ENCODE results near the gene EEIG2. TPM values are rescaled to one million over a fixed set of nuclear protein-coding genes. Genes with fewer than 3 reads are reported as not detected.

EEIG2 gene
- total RNA-seq, 4 donors from 2014 or later: 1.3 to 55.4 (median 13.1) TPM

DNA sequence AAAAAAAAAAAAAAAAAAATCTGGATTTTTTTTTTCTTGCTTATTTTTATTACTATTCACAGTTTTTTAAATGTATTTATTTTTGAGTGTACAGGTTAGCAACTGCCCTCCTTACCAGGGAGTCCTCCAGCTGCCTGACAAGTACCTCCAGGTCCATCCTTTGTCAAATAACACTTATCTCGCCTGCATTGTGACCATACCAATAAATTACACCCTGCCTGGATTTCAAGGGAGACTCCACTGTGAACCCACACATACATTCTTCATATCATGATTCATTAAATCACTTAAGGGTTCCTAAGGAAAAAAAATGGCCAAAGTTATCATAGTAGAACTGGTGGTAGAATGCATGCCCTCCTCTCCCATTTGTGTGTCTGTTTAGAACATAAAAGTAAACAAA is 38.4 kb downstream of the EEIG2 start:
- no peak for TF ChIP-seq POLR2A (IDR thresholded peaks at IDR 0.05)
- TF ChIP-seq, protein P1, sequence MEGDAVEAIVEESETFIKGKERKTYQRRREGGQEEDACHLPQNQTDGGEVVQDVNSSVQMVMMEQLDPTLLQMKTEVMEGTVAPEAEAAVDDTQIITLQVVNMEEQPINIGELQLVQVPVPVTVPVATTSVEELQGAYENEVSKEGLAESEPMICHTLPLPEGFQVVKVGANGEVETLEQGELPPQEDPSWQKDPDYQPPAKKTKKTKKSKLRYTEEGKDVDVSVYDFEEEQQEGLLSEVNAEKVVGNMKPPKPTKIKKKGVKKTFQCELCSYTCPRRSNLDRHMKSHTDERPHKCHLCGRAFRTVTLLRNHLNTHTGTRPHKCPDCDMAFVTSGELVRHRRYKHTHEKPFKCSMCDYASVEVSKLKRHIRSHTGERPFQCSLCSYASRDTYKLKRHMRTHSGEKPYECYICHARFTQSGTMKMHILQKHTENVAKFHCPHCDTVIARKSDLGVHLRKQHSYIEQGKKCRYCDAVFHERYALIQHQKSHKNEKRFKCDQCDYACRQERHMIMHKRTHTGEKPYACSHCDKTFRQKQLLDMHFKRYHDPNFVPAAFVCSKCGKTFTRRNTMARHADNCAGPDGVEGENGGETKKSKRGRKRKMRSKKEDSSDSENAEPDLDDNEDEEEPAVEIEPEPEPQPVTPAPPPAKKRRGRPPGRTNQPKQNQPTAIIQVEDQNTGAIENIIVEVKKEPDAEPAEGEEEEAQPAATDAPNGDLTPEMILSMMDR (IDR thresholded peaks at IDR 0.05): no peak
- Histone ChIP-seq H3K4me1 (no peaks in the 10 kb centered on the region), H3K27me3 (no peaks in the 10 kb centered on the region), H3K4me3 (no peak overlapping the region), H3K27ac (no peak overlapping the region), H3K9me3 (no peaks in the 10 kb centered on the region), H3K36me3 (no peaks in the 10 kb centered on the region)
- intact Hi-C loops (cut with DNase I; ENCODE audit: low total_unique reads): no loop called here
- no peak for DNase-seq

DNA sequence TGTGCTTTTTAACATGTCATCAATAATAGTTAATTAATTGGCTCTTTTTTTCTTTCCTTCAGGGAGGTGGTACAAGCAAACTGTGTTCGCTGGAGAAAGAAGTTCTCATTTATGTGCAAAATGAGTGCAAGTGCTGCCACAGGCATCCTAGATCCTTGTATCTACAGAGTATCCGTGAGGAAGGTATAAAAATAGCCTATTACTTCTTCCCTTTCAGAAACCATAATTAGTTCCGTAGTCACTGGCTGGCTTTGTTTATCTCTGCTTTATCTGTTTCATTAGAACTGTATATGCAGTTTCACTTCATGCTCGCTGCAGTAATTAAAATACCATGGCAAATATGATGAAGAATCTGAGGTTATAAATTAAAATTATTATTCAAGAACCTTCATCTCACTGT is 40.6 kb downstream of the EEIG2 start:
- Histone ChIP-seq H3K9me3 (no peaks in the 10 kb centered on the region), H3K4me1 (no peaks in the 10 kb centered on the region), H3K36me3 (no peaks in the 10 kb centered on the region), H3K4me3 (no peak overlapping the region), H3K27ac (no peak overlapping the region), H3K27me3 (no peaks in the 10 kb centered on the region)
- DNase-seq: no peak
- no peak for TF ChIP-seq POLR2A (IDR thresholded peaks at IDR 0.05)
- TF ChIP-seq, protein P1 (IDR thresholded peaks at IDR 0.05): no peak
- intact Hi-C loops (cut with DNase I; ENCODE audit: low total_unique reads): no loop called here

DNA sequence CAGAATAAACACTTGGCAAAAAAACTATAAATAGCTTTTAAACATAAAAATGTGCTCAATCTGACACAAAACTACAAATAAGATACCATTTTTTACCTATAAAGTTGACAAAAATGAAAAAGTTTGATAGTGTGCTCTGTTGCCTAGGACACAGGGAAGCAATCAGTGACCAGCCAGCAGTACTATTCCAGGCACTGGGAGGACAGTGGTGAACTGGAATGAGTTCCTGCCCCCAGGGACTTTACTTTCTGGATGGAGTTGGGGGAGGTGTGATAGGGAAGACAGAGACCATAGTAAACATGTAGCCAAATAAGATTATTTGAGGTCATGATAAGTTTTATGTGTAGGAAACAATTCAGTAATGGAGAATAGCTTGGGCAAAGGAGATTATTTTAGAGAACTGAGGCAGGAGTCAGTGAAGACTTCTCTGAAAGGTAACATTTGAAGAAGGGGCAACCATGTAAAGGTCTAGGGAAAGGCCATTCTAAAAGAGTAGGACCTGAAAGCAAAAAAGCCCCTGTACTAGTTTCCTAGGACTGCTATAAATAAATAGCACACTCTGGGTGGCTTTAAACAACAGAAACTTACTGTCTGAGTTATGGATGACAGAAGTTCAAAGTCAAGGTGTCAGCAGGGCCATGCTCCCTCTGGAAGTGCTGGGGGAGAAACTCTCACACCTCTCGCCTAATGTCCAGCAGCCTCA is 42.0 kb downstream of the EEIG2 start:
- Histone ChIP-seq H3K27me3 (no peaks in the 10 kb centered on the region), H3K4me3 (no peak overlapping the region), H3K27ac (no peak overlapping the region), H3K36me3 (no peaks in the 10 kb centered on the region), H3K9me3 (no peaks in the 10 kb centered on the region), H3K4me1 (no peaks in the 10 kb centered on the region)
- intact Hi-C loops (cut with DNase I; ENCODE audit: low total_unique reads): no loop called here
- DNase-seq: no peak
- TF ChIP-seq, protein P1 (IDR thresholded peaks at IDR 0.05): no peak

DNA sequence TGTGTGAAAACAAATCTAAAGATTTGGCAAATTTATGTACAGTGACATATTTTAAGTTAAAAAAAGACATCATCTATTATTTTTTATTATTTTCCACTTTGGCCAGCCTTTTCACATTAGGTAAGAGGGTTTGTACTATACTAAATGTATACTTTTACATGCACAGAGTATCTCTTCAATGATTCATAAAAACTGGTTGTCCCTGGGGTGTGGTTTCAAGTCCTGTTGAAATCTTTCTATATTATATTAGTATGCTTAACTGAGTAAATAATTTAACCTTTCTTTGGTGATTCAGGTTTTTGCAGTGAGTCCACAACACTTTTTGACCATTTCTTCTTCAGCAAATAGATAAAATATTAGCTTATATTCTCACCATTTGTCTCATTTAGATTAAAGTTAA is 45.7 kb downstream of the EEIG2 start:
- Histone ChIP-seq H3K4me3 (no peak overlapping the region), H3K4me1 (no peaks in the 10 kb centered on the region), H3K36me3 (no peaks in the 10 kb centered on the region), H3K27me3 (no peaks in the 10 kb centered on the region), H3K9me3 (no peaks in the 10 kb centered on the region), H3K27ac (no peak overlapping the region)
- TF ChIP-seq, protein P1 (IDR thresholded peaks at IDR 0.05): no peak
- TF ChIP-seq POLR2A (IDR thresholded peaks at IDR 0.05): no peak
- intact Hi-C loops (cut with DNase I; ENCODE audit: low total_unique reads): no loop called here
- no peak for DNase-seq

DNA sequence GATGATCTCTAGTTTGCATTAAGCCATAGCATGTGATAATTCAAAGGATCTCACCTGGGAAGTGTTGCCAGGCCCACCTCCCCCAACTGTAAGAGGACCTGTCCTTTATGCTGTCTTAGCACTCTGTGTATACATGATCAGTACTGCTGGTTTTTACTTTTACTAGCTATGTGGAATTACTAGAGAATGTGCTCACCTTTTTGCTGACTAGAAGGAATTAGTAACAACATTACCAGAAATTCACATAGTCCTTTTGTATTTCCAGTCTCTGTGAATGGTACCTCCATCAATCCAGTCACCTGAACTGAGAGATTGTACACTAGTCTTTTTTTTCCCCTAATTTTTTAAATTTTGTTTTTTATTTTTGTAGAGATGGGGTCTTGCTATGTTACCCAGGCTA is 46.6 kb downstream of the EEIG2 start:
- no peaks in the 10 kb centered on the region for H3K9me3 ChIP-seq
- no peak overlapping the region for H3K4me3 ChIP-seq
- H3K36me3 ChIP-seq: no peaks in the 10 kb centered on the region
- no peak for DNase-seq
- no peaks in the 10 kb centered on the region for H3K4me1 ChIP-seq
- H3K27me3 ChIP-seq: no peaks in the 10 kb centered on the region
- no peak overlapping the region for H3K27ac ChIP-seq
- intact Hi-C loops (cut with DNase I; ENCODE audit: low total_unique reads): no loop called here
- no peak for TF ChIP-seq POLR2A (IDR thresholded peaks at IDR 0.05)
- TF ChIP-seq, protein P1 (IDR thresholded peaks at IDR 0.05): no peak

Measured in uterus (tissue), 4 donors.